Superior temporal gyrus (tissue), 1 donor: Measurements from ENCODE around the gene CYP4Z1.
"Not testable (repeated sequence)": the region's sequence is repeated elsewhere in the genome, so short reads cannot be mapped to it uniquely, and the experiment has no call there.

Experiments
- DNase-seq: peaks from one replicate; pipeline ENCODE4 v3.0.0-alpha.2; 2016; ENCODE audit errors: extremely low spot score

The CYP4Z1 gene, protein sequence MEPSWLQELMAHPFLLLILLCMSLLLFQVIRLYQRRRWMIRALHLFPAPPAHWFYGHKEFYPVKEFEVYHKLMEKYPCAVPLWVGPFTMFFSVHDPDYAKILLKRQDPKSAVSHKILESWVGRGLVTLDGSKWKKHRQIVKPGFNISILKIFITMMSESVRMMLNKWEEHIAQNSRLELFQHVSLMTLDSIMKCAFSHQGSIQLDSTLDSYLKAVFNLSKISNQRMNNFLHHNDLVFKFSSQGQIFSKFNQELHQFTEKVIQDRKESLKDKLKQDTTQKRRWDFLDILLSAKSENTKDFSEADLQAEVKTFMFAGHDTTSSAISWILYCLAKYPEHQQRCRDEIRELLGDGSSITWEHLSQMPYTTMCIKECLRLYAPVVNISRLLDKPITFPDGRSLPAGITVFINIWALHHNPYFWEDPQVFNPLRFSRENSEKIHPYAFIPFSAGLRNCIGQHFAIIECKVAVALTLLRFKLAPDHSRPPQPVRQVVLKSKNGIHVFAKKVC

DNA sequence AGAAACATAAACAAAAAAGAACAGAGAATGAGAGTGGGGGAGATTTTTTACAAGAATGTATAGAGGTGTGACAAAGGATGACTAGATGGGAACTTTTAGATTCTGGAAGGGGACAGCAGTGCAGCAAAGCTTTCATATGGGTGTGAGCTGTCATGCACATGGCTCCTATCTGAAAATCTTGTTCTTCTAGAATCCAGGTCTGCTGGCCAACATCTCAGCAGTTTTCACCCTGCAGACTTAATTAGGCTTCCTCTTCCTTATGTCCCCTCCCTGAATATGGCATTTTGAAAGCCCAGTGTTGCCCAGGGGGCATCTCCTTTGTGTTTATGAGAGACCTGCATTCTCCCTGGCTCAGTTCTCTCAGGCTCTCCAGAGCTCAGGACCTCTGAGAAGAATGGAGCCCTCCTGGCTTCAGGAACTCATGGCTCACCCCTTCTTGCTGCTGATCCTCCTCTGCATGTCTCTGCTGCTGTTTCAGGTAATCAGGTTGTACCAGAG lies at the start of gene CYP4Z1:
TSS of gene CYP4Z1 (plus strand) at position 135 of the 498 bp plus-strand sequence. CDS start at position 395, 260 bp downstream.
- no peak for DNase-seq

DNA sequence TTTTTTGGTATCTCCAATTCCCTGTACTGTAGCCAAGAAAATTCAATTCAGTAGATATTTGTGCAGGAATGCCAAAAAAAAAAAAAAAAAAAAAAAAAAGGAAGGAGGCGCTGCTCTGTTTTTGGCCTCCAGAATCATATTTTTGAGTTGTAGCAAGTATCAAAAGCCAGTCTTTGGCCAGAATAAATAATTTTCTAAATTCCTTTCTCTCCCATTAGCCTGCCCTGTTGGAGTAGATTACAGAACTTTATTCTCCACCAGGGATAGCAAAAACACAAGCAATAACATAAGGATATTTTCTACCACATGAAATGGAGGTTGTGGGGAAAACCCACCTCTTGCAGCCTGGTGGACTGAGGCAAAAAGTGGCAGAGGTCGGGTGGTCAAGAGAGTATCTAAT lies 46.0 kb upstream of the CYP4Z1 start:
- no peak for DNase-seq

DNA sequence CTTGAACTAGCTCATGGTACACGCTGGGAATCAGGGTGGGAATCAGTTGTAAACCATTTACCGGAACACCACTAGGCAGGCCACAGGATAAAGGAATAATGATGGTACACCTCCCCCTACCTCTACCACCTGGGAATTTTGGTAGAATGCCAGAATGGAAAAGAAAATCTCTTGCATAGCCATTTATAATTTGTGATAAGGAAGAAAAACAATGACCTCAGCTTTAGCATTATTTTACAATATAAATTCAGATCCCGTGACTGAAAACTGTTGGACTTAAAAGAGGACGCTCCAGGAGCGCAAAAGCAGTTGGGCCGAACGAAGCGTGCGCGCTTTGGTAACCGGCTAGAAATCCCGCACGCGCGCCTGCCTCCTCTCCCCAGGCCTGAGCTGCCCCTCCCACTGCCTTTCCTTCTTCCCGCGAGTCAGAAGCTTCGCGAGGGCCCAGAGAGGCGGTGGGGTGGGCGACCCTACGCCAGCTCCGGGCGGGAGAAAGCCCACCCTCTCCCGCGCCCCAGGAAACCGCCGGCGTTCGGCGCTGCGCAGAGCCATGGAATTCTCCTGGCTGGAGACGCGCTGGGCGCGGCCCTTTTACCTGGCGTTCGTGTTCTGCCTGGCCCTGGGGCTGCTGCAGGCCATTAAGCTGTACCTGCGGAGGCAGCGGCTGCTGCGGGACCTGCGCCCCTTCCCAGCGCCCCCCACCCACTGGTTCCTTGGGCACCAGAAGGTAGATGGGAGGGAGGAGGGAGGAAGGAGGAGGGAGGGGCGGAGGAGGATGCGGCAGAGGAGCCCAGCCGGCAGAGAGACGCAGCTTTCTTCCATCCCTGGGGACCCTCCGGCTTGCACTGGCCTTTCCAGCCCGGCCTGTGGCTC lies 43.5 kb upstream of the CYP4Z1 start, which contains the start of gene CYP4X1:
TSS of gene CYP4X1 (plus strand) at position 402 of the 873 bp plus-strand sequence. CDS start at position 551, 149 bp downstream.
- DNase-seq, result peak; percentile 29

DNA sequence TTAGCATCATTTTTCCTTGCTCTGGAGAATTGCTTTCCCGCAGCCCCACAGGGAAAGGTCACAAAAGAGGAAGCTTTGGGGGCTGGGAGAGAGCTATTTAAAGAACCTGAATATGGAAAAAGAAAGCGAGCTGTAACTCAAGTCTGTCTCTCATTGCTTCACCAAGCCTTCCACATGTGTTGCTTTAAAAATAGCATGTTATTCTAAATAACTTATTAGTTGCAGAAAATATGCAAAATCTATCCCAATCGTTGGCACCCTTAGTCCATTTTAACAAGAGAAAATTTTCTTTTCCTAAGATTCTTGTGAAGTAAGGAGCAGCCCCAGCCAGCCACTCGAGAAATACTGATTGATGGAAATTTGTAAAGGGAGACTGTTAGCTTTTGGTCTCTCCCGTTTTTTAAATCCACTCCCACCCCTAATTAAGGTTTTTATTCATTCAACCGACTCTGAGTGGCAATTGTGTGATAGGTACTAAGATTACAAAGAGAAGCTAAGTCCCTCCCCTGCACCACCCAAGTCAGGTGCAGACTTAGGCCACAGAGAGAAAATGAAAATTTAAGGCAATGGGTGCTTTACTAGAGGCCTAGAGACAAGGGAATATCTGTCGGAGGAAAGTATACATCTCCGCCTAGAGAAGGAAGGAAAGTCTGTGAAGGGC lies 42.8 kb upstream of the CYP4Z1 start:
- DNase-seq, result peak; percentile 34

DNA sequence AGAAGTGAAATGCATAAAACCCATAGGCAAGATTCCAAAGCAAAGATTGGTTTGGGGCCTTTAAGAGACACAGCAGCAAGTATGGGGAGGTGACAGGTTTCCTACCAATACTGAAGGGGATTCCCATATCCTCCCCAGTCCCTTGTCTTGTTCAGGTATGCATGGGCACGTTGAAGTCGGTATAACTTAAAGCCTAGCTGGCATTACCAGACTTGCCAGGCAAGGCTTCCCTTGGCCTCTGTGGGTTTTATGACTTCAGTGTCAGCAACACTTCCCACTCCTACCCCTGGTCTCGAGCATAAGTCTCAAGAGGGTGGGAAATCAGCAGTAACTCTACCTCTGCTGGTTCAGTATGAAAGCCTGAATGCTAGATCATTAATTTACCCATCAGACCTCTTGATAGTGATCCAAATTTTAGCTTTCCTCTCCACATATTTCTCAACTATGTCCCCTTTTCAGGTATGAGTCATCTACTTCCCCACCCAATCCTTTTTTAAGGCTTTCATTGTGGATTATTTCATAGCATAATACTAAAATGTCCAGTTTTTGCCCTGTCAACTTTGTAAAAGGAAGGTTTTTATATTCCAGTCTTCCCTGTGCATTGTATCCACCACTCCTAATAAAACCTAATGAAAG lies 36.7 kb upstream of the CYP4Z1 start:
- no peak for DNase-seq

DNA sequence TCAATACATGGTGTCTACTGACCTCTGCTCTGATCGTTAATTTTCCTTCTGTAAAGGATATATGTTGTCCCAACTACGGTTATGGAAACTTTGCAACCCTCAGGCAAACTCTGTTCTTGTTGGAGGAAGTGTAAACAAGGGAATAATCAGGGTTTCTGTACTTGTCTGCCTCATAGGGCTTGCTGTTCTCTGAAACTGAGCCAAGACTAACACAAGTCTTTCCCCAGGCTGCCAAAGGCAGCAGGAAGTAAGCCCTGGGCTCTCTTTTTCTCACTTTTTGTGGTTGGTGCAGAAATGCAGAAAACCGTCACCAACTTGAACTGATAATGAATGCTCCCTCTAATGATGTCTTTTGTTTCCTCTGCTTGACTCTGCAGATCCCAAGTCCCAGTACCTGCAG lies 36.0 kb upstream of the CYP4Z1 start:
- no peak for DNase-seq

GRCh38 chr1:47031585-47031984 lies 35.4 kb upstream of the CYP4Z1 start:
- DNase-seq, result no peak

- DNase-seq, result no peak
Measured at GRCh38 chr1:47036764-47037163, 30.3 kb upstream of the CYP4Z1 start.

DNA sequence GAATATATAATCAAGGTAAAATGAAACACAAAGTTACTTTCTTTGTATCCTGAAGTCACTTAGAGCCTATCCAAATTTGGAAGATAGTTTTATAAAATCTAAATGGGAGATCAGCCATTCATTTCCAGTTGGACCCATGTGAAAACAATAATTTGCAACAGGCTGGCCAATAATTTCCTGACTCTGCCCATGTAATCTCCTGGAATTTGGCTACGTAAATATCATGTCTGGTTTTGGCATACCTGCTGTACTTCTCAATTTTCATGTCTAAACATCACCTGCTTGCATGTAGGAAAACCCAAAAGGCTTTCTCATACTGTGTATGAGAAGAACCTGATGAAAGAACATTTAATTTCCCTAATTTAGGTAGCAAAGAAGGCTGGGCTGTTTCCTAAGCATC lies 7.7 kb upstream of the CYP4Z1 start:
- DNase-seq, result no peak

- DNase-seq, result not testable (repeated sequence)
Measured at GRCh38 chr1:47069080-47069479, 2.0 kb downstream of the CYP4Z1 start.

- not testable (repeated sequence) for DNase-seq
Measured at GRCh38 chr1:47069509-47069908, 2.5 kb downstream of the CYP4Z1 start.

DNA sequence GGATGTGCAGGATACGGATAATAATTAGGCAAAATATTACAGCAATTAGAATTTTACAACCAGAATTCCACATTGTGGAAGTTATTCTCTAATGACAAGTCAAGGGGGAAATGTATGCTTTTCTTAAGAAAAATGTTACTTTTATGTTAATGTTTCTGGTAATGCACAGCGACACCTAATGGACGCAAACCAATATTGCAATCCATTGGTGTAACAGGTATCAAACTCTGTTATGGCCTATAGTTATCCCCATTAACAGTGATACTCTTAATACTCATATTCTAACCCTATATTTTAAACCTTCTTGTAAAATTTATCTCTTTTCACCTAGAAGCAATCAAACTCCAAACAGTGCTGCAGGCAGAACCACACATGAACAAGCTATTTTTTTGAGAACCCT lies 22.3 kb downstream of the CYP4Z1 start:
- DNase-seq, result peak; percentile 37

GRCh38 chr1:47091476-47091875 lies 24.4 kb downstream of the CYP4Z1 start:
- DNase-seq, result not testable (repeated sequence)

GRCh38 chr1:47104816-47105215 lies 37.8 kb downstream of the CYP4Z1 start:
- no peak for DNase-seq

GRCh38 chr1:47106792-47107191 lies 39.8 kb downstream of the CYP4Z1 start:
- DNase-seq, result no peak

DNA sequence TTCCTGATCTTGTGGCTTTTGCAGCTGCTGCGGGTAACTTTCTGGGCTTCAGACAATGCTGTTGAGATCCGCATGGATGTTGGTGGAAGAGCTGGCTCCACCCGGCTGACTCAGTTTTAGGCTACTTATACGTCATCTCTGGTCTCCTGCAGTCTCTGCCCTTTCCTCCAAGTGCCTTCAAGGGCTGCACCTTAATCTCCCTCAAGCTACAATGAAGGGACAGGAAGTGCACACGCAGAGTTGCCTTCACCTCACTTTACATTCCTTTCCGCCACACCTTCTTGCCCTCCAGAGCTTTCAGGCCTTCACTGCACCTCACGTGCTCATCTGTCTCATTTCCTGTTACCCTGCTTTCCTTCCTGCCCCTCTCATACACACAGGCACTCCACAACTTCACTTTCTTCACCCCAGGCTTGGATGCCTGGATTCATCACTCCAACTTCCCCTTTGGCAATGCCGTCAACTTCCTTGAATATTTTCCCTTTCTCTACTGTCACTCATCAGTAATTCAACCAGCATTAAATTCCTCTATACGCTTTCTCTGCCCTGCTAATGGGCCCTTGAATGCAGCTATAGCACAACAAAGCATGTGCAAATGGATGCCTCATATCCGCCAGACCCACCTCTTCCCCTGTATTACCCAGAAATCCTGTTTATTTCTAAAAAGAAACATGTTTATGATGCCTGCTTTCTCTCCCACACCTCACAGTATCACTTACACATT lies 41.0 kb downstream of the CYP4Z1 start:
- not testable (repeated sequence) for DNase-seq

GRCh38 chr1:47109482-47109881 lies 42.5 kb downstream of the CYP4Z1 start:
- DNase-seq, result not testable (repeated sequence)

DNA sequence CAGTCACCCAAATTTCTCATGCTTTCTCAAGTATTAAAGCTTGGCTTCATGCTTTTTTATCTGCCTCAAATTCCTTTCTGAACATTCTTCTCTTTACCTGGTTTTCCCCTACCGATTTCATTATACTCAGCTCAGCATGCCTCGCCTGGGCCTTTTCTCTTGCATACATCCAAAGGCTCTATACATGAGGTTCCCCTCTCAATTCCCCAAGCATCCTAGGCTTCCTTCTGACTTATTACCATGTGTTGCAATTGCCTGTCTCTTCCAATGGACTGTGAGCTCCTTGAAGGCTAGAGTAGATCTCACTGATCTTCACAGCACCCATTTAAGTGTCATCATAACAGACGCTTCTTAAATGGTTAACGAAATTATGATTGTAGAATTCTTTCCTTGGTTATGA lies 46.1 kb downstream of the CYP4Z1 start:
- no peak for DNase-seq

- DNase-seq, result not testable (repeated sequence)
Measured at GRCh38 chr1:47121039-47121438, 54.0 kb downstream of the CYP4Z1 start.

DNA sequence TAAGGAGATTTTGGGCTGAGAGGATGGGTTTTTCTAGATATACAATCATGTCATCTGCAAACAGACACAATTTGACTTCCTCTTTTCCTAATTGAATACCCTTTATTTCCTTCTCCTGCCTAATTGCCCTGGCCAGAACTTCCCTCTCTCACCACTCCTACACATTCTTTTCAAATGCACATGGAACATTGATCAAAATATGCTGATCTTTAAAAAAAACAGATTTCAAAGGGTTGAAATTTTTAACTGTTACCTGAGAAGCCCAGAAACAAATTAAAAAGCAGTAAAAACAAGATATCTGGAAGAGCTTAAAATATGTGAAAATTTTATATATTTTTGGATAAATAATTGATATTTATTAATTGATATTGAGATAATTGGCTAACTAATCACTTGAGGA lies 57.8 kb downstream of the CYP4Z1 start:
- not testable (repeated sequence) for DNase-seq
